DMS79 treated with DMSO at 0.1 percent for 48 hours (cell line): Measurements from ENCODE around the gene HSP90AB1.
A peak's percentile ranks its signal among the peaks of the same experiment; 100 is the strongest.

Experiments used
- DNase-seq: peaks from one replicate; lab custom pipeline; 2025; lab: John Stamatoyannopoulos, UW

HSP90AB1 gene

DNA sequence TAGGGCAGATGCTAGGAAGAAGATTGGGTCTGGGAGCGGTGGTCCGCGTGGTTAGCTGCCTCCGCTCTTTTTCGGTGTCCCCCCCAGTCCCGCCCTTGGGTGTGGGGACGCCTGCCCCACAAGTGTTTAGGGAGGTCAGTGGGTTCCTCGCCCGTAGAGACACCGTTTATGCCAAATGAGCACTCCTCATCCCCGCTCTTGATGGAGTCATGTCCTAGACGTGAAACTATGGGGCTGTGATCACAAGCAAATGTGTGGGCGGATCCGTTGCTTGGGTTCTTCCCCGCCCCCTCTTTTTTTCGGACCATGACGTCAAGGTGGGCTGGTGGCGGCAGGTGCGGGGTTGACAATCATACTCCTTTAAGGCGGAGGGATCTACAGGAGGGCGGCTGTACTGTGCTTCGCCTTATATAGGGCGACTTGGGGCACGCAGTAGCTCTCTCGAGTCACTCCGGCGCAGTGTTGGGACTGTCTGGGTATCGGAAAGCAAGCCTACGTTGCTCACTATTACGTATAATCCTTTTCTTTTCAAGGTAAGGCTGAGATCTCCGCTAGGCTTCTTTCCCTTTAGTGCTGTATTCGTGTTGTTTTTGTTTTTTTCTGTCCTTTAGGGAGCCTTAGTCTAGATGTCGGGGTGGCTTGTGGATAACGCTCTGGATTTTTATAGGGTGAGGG, at the start of gene HSP90AB1:
HSP90AB1 (plus strand) TSS at position 439 of the 675 bp plus-strand sequence. CDS start 1,529 bp downstream, outside the sequence.
- peak; percentile 97 for DNase-seq

DNA sequence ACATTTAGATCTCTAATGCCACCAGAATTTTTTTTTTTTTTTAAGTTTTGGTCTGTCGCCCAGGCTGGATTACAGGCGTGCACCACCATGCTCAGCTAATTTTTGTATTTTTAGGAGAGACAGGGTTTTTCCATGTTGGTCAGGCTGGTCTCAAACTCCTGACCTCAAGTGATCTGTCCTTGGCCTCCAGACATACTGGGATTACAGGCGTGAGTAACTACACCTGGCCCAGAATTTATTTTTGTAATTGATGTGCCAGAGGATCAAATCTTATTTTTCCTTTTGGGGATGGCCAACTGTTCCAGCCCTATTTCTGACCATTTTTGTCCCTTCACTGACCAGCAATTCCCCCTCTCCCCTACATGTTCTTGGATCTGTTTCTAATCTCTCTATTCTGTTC, 48.2 kb upstream of the HSP90AB1 start:
- no peak for DNase-seq

DNA sequence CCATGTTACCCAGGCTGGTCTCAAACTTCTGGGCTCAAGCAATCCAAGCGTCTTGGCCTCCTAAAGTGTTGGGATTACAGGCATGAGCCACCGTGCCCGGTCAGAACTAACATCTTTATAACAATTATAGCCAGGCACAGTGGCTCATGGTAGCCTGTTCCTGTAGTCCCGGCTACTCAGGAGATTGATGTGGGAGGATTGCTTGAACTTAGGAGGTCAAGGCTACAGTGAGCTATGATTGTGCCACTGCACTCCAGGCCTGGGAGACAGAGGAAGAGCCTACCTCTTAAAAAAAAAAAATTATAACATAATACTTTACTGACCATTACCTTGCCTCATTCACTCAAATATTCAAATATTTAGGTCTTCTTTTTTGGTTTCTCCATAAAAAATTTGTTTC, 47.0 kb upstream of the HSP90AB1 start:
- no peak for DNase-seq

DNA sequence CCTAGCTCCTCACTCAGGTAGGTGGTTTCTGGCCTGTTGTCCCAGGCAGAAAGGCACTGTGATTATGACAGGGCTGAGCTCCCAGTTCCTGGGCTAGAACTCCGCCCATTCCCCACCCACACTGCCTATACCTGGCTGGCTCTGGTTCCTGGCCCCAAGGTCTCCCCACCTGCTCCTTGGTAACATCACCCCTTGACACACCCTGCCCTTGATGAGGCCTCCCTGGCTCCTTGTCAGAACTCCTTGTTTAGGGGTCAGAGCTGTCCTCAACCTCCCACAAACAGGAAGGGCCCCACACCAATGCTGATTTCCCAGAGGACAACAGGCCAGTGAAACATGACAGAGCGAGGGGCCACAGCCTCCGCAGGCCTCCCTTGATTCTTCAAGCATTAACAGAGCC, 45.7 kb upstream of the HSP90AB1 start:
- no peak for DNase-seq

DNA sequence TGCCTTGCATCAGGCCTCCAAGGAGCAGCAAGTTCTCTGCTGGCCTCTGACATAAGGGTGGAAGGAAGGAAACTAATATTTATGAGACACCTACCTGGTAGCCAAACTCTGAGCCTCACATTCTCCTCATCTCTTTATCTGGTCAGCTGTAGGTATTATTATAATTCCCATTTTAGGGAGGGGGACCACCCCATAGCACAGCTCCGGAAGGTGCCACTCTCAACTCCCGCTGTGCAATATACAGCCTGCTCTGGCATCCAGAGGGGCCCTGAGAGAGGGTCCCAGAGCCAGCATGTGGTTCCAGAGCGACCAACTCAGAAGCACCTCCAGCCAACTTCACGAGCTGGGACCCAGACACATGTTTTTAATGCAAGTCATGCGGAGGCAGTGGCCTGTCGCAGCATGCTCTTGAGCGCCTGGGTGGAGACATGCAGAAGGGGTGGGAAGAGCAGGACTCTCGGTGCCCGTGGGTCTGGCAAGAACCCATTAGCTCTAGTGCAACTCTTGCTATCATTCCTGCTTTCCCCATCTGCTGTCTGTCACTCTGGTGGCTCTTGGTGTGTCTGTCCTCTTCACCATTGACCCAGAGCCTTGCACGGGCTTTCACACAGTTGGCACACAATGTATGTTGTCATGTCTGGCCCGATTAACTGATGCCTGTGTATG, 45.1 kb upstream of the HSP90AB1 start:
- no peak for DNase-seq

- DNase-seq = no peak
These were observed 44.4 kb upstream of the HSP90AB1 start for GRCh38 chr6:44202332-44202971.

- no peak for DNase-seq
These were observed 43.7 kb upstream of the HSP90AB1 start for GRCh38 chr6:44202972-44203750.

DNA sequence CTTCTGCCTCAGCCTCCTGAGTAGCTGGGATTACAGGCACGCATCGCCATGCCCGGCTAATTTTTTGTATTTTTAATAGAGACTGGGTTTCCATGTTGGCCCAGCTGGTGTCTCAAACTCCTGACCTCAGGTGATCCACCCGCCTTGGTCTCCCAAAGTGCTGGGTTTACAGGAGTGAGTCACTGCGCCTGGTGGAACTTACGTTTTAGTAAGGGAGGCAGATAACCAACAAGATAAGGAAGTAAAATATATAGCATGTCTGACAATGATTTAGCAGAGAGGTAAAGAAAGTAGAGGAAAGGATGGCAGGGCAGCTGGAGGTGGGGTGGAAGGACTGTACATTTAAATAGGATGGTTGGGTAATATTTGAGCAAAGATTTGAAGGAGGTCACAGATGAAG, 42.9 kb upstream of the HSP90AB1 start:
- DNase-seq = no peak

DNA sequence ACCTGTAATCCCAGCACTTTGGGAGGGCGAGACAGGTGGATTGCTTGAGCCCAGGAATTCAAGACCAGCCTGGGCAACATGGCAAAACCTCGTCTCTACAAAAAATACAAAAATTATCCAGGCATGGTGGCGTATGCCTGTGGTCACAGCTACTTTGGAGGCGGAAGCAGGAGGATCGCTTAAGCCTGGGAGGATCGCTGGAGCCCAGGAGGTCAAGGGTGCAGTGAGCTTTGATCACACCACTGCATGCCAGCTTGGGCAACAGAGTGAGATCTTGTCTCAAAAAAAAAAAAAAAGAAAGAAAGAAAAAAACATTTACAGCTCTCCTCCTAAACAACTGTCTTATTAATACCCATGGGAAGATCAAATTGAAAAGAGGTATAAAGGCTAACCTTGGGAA, 38.9 kb upstream of the HSP90AB1 start:
- DNase-seq = no peak

GRCh38 chr6:44211284-44211683, 35.6 kb upstream of the HSP90AB1 start:
- DNase-seq = no peak

GRCh38 chr6:44214307-44214706, 32.6 kb upstream of the HSP90AB1 start:
- no peak for DNase-seq

DNA sequence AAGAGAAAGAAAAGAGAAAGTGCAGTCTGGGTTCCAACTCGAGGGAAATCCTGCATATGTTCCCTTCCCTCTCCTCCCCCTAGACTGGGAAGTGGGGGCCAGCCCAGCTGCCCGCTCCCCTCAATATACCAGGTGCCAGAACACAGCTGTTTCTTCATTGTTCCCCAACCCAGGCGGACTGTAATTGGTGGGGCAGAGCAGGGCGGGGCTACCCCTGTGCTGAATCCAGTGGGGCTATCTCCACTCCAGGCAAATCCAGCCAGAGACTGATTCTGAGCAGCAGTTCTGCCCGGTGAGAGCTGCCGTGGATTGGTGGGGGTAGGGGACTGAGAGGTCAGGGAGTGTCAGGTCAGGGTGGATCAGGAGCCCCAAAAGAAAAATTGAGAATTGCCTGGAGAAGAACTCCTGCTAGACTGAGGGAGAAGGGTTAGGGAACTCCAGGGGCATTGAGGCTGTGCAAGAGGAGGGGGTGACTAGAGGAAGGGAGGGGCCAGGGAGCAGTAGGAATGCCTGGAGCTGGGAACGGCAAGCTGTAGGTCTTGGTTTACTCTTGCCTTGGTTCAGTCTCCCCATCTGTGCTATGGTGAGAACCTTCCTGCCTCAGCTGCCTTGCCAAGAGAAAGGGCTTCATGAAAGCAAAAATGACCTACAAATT, 30.1 kb upstream of the HSP90AB1 start, which contains the start of gene MYMX:
MYMX (plus strand) TSS at position 250 of the 655 bp plus-strand sequence. CDS start 546 bp downstream, outside the sequence.
- no peak for DNase-seq

- no peak for DNase-seq
These were observed 29.4 kb upstream of the HSP90AB1 start for GRCh38 chr6:44217332-44218143.

DNA sequence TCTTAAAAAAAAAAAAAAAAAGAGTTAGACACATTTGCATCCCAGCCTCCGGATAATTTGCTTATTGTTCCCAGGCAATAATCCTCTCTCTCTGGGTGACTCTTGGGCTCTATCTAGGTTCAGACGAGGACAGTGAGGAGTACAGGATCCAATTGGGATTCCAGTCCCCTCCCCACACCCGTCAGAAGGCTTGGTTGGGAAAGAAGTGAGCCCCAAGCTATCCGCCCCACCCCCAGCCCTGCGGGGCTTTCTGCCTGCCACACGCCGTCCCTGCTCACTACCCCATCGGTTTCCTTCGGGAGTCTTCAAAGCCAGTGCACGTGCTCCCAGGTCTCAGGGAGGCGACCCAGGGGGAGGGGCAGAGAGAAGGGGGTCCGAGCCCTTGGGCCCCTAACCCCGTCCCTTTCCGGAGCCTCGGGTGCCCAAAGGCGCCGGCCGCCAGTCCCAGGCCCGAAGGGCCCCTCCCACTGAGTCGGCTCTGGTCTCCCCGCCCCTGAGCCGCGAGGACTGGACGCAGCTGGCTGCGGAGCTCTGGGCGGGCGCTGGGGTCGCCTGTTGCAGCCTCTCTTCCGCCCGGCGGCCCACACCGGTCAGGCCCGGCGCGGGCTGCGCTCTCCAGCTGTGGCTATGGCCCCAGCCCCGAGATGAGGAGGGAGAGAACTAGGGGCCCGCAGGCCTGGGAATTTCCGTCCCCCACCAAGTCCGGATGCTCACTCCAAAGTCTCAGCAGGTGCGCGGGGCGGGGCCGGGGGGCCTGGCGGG, 27.7 kb upstream of the HSP90AB1 start:
- peak; percentile 65 for DNase-seq

GRCh38 chr6:44219815-44220784, 26.8 kb upstream of the HSP90AB1 start:
- DNase-seq = no peak

- DNase-seq = no peak
These were observed 26.0 kb upstream of the HSP90AB1 start for GRCh38 chr6:44220913-44221290.

DNA sequence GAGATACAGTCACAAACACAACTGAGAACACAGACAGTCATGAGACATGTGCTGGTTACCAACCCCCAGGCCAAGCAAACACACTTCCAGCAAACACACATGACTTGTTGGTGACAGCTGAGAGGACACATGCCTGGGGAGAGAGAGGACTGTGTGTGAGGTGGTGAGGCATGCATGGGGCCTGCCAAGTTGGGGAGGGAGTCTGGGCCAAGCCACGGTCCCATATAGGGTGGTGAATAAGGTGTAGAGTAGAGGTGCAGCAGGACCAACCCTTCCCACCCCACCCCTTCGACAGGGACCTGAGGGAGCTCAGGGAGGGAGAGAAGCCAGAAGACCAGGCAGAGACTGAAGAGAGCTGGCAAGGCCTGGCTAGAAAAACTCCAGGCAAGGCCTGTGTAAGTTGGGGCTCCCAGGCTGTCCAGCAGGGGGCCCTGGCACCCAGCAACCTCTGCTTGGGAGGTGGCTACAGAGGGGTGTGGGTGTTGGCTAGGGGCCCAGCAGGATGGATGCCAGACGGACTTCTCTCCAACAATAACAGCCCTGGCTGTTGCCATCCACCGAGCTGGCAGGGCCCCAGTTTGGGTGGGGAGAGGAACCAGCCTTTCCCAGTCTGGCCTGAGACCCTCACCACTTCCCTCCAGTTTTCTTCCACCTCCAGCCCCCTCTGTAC, 25.5 kb upstream of the HSP90AB1 start:
- peak; percentile 53 for DNase-seq

DNA sequence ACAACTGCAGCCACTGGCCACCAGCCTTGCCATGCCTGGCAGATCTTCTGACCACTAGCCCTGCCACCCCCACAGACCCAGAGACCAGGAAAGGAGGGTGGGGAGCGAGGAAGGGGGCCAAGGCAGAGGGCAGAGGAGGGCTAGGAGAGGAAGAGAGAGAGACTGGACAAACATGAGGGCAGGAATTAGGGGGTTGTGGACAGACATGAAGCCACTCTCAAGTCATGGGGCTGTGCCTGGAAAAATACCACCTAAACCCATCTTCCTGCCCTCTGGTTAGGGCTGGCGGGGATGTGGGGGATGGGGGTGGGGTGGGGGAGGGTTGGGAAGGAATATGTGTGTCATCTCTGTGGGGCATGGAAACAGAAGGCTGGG, 25.0 kb upstream of the HSP90AB1 start:
- DNase-seq = no peak
